Ishikawa (cell line): ENCODE data around the gene DENND4A.

Experiments used
- CEBPB ChIP-seq: IDR thresholded peaks from 2 replicates; pipeline ENCODE4 v1.6.1; 2012
- EGR1 ChIP-seq: IDR thresholded peaks from 2 replicates; pipeline ENCODE4 v1.6.1; 2012
- EP300 ChIP-seq: IDR thresholded peaks from 2 replicates; pipeline ENCODE4 v1.6.1; 2012; ENCODE audit warnings: borderline replicate concordance
- RAD21 ChIP-seq: IDR thresholded peaks from 2 replicates; pipeline ENCODE4 v1.6.1; 2012; ENCODE audit warnings: low read depth
- TCF12 ChIP-seq: IDR thresholded peaks from 2 replicates; pipeline ENCODE4 v1.6.1; 2012; ENCODE audit warnings: low read depth
- TF ChIP-seq, protein P1 (sequence below): IDR thresholded peaks from 2 replicates; pipeline ENCODE4 v1.6.1; 2012; ENCODE audit warnings: low read depth, mild to moderate bottlenecking
- TF ChIP-seq, protein P2 (sequence below): IDR thresholded peaks from 2 replicates; pipeline ENCODE4 v1.6.1; 2012

DNA sequence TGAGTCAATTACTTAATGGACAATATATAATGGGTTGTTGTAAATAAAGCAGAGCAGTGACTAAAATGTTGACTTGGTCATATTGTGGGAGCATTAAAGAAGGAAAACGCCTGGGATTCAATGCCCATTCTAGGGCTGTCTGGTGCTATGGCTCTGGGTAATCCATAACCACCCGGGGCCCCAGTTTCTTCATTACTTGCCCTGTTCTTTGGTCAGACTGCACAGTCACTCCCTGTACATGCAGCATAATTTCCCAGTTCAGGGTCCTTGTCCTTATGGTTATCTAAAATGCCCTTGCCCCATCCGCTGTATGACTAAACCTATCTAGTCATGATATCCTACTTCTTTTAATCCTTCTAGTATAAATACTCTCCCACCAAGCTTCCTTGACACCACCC lies 27.5 kb upstream of the DENND4A start:
- TF ChIP-seq, protein P1, sequence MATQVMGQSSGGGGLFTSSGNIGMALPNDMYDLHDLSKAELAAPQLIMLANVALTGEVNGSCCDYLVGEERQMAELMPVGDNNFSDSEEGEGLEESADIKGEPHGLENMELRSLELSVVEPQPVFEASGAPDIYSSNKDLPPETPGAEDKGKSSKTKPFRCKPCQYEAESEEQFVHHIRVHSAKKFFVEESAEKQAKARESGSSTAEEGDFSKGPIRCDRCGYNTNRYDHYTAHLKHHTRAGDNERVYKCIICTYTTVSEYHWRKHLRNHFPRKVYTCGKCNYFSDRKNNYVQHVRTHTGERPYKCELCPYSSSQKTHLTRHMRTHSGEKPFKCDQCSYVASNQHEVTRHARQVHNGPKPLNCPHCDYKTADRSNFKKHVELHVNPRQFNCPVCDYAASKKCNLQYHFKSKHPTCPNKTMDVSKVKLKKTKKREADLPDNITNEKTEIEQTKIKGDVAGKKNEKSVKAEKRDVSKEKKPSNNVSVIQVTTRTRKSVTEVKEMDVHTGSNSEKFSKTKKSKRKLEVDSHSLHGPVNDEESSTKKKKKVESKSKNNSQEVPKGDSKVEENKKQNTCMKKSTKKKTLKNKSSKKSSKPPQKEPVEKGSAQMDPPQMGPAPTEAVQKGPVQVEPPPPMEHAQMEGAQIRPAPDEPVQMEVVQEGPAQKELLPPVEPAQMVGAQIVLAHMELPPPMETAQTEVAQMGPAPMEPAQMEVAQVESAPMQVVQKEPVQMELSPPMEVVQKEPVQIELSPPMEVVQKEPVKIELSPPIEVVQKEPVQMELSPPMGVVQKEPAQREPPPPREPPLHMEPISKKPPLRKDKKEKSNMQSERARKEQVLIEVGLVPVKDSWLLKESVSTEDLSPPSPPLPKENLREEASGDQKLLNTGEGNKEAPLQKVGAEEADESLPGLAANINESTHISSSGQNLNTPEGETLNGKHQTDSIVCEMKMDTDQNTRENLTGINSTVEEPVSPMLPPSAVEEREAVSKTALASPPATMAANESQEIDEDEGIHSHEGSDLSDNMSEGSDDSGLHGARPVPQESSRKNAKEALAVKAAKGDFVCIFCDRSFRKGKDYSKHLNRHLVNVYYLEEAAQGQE: no peak
- TF ChIP-seq TCF12 (no peak), EGR1 (no peak), EP300 (no peak), RAD21 (no peak), CEBPB (no peak)
- TF ChIP-seq, protein P2, sequence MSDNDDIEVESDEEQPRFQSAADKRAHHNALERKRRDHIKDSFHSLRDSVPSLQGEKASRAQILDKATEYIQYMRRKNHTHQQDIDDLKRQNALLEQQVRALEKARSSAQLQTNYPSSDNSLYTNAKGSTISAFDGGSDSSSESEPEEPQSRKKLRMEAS: no peak
